ENCODE data around the gene GPR26.

Gene GPR26

GRCh38 chr10:123741711-123742110, 75.6 kb downstream of the GPR26 start:
- H3K4me3 ChIP-seq (ENCODE audit: low read depth, low read length): no peak overlapping the region
- no peak for DNase-seq (ENCODE audit: low read depth)
- in situ Hi-C loops (cut with HindIII; ENCODE audit: low sequenced_read_pairs): no loop called here

GRCh38 chr10:123742751-123743440, 76.7 kb downstream of the GPR26 start:
- in situ Hi-C loops (cut with HindIII; ENCODE audit: low sequenced_read_pairs): no loop called here
- TF ChIP-seq CTCF (IDR thresholded peaks at IDR 0.05; ENCODE audit: low read depth, low read length, missing control alignments): no peak
- no peak overlapping the region for H3K4me3 ChIP-seq (ENCODE audit: low read depth, low read length)
- DNase-seq (ENCODE audit: low read depth): no peak

More at GRCh38 chr10:123741711-123742110, 75.6 kb downstream of the GPR26 start:
- TF ChIP-seq CTCF (IDR thresholded peaks at IDR 0.05; ENCODE audit: low read depth, low read length, missing control alignments): no peak

GRCh38 chr10:123743441-123744223, 77.5 kb downstream of the GPR26 start:
- H3K4me3 ChIP-seq (ENCODE audit: low read depth, low read length): no peak overlapping the region
- no peak for DNase-seq (ENCODE audit: low read depth)
- no peak for TF ChIP-seq CTCF (IDR thresholded peaks at IDR 0.05; ENCODE audit: low read depth, low read length, missing control alignments)
- in situ Hi-C loops (cut with HindIII; ENCODE audit: low sequenced_read_pairs): no loop called here

GRCh38 chr10:123744224-123744536, 78.0 kb downstream of the GPR26 start:
- no peak for DNase-seq (ENCODE audit: low read depth)
- no peak overlapping the region for H3K4me3 ChIP-seq (ENCODE audit: low read depth, low read length)
- in situ Hi-C loops (cut with HindIII; ENCODE audit: low sequenced_read_pairs): no loop called here
- no peak for TF ChIP-seq CTCF (IDR thresholded peaks at IDR 0.05; ENCODE audit: low read depth, low read length, missing control alignments)
